Ishikawa (cell line): ENCODE results near the gene SLC17A5.

Source experiments
- EP300 ChIP-seq: IDR thresholded peaks from 2 replicates; pipeline ENCODE4 v1.6.1; 2012; ENCODE audit warnings: borderline replicate concordance
- TEAD4 ChIP-seq: IDR thresholded peaks from 2 replicates; pipeline ENCODE4 v1.6.1; 2012
- TF ChIP-seq, protein P1 (sequence below): IDR thresholded peaks from 2 replicates; pipeline ENCODE4 v1.6.1; 2012; ENCODE audit warnings: low read depth, mild to moderate bottlenecking

DNA sequence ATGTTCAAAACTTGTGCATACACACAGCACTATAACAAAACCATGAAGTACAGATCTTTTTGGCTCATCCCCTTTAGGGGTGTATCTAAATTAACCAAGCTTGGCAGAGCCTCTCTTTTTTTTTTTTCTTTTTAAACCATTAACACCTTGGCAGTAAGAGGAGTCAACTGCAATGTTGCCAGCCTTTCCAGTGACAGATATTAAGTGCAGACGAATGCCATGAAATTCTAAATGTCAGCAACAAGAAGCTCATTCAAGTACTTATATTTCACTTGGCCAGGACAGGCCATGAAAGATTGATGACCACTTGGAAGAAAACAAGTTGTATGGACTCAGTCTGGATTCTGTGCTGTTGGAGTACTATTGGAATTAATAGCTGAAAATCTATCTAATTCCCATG lies 49.8 kb downstream of the SLC17A5 start:
- TF ChIP-seq, protein P1, sequence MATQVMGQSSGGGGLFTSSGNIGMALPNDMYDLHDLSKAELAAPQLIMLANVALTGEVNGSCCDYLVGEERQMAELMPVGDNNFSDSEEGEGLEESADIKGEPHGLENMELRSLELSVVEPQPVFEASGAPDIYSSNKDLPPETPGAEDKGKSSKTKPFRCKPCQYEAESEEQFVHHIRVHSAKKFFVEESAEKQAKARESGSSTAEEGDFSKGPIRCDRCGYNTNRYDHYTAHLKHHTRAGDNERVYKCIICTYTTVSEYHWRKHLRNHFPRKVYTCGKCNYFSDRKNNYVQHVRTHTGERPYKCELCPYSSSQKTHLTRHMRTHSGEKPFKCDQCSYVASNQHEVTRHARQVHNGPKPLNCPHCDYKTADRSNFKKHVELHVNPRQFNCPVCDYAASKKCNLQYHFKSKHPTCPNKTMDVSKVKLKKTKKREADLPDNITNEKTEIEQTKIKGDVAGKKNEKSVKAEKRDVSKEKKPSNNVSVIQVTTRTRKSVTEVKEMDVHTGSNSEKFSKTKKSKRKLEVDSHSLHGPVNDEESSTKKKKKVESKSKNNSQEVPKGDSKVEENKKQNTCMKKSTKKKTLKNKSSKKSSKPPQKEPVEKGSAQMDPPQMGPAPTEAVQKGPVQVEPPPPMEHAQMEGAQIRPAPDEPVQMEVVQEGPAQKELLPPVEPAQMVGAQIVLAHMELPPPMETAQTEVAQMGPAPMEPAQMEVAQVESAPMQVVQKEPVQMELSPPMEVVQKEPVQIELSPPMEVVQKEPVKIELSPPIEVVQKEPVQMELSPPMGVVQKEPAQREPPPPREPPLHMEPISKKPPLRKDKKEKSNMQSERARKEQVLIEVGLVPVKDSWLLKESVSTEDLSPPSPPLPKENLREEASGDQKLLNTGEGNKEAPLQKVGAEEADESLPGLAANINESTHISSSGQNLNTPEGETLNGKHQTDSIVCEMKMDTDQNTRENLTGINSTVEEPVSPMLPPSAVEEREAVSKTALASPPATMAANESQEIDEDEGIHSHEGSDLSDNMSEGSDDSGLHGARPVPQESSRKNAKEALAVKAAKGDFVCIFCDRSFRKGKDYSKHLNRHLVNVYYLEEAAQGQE = no peak
- TF ChIP-seq TEAD4 = no peak
- TF ChIP-seq EP300 = no peak
